HG03025 (cell line): ENCODE measurements around the gene SH3D19.
"Not testable (repeated sequence)": the region's sequence is repeated elsewhere in the genome, so short reads cannot be mapped to it uniquely, and the experiment has no call there.

ENCODE experiments used
- ATAC-seq: cut with Tn5 transposase; IDR thresholded peaks from one replicate; pipeline ENCODE4 v1.9.1; 2021; ENCODE audit warnings: mild to moderate bottlenecking, moderate library complexity; ENCODE audit not compliant: unreplicated experiment, low FRiP score

Gene SH3D19

DNA sequence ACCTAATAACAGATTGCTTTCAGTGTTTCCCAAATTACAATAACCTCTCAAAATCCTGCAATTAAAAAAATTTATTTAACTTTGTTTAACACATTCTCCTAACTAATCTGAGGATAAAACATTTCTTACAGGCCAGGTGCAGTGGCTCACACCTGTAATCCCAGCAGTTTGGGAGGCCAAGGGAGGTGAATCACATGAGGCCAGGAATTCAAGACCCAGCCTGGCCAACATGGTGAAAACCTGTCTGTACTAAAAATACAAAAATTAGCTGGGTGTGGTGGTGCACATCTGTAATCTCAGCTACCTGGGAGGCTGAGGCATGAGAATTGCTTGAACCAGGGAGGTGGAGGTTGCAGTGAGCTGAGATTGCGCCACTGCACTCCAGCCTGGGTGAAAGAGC lies 90.0 kb downstream of the SH3D19 start:
- ATAC-seq: not testable (repeated sequence)

DNA sequence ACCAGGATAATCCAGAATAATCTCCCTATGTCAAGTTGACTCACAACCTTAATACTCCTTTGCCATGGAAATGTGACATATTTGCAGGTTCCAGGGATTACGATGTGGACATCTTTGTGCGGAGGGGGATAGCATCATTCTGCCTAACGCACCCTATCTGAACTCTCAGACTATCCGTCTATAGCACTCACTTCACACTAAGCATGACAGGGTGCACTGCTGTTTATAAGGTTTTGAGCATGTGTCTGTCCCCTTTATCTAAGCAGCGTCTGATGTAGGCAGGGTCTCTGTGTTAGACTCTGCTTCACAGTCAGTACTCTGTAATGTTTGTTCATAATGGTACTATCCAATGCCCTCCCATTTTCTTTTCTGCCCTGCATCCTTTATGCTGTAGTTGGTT lies 91.8 kb downstream of the SH3D19 start:
- ATAC-seq: no peak

DNA sequence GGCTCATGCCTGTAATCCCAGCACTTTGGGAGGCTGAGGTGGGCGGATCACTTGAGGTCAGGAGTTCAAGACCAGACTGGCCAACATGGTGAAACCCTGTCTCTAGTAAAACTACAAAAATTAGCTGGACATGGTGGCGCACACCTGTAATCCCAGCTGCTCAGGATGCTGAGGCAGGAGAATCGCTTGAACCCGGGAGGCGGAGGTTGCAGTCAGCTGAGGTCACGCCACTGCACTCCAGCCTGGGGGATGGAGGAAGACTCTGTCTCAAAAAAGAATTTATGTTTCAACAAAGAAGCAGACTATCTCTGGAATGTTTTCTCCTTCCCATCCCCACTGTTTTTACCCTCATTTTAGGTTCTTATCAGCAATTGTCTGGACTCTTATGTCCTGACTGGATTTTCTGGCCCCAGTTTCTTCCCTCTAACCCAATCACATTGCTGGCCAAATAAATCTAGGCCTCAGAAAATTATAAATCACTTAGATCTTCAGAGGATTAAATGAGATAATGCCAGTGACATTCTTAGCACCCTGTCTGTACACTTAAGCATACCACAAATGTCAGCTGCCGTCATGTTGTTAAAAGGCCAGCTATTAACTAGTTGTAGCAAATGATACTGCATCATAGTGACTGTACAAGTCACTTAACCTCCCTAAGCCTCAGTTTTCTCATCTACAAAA lies 93.3 kb downstream of the SH3D19 start:
- no peak for ATAC-seq

DNA sequence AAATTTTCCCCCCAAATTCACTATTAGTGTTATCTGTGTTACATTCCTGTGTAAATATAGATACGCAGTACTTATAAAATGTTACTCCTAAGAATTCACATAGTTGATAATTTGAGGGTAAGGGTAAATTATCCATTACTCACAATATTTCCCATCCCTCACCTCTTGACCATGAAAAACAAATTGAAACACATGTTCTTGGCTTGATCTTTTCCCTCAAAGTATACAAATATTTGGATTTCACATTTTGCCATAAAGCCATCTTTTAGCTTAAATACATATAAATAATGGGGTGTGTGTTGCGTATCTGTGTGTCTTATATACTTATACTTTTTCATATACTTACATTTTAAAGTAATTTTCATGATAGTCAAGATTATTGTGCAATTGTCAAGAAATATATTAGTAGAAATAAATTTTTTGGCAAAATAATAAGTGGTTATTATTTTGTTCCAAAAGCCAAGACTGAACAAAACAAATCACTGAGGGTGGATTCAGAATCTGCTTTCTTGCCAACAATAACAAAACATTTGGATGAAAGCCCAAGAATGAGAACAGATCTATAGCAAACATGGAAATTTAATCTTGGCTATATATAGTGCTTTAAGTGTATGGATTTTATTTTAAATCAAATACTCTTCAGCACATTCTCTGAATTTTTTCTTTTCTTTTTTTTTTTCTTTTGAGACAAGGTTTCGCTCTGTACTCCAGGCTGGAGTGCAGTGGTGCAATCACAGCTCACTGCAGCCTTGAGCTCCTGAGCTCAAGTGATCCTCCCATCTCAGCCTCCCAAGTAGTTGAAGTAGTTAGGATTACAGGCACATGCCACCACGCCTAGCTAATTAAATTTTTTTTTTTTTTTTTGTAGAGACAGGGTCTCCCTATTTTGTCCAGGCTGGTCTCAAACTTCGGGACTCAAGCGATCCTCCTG lies 97.0 kb downstream of the SH3D19 start:
- no peak for ATAC-seq

DNA sequence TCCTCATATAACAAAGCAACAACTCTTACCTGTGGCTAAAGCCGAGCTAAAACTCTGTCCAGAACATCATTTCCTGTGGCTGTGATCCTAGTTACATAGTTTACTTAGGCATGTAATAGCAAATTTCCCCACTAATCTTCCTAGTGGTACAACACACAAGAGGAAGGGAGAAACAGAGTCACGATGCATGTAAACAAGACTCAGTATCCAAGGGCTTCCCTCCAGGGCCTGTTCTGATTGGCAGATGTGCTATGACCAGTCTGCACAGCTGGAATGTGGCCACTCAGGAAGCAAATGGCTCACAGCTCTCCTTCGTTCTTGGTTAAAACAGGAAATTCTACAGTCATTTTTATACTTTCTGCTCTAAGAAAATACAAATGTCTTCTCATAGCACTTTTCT lies 97.7 kb downstream of the SH3D19 start:
- no peak for ATAC-seq

DNA sequence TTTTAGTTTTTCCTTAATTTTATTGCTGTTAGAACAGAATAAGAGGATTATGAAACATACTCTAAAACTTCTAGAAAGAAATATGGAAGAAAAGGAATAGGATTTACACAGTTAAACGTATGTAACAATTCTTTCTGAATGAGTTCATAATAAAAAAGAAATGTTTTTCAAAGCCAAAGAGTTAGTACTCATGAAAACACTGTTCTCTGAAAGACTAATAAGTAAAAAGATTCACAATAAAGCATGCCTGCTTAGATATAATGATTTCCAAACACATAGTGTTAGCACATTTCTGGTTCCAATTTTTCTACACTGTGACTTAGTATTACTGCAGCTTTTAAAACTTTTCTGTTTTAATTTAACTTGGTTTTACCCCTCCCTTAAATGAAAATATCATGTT lies 98.2 kb downstream of the SH3D19 start:
- no peak for ATAC-seq

DNA sequence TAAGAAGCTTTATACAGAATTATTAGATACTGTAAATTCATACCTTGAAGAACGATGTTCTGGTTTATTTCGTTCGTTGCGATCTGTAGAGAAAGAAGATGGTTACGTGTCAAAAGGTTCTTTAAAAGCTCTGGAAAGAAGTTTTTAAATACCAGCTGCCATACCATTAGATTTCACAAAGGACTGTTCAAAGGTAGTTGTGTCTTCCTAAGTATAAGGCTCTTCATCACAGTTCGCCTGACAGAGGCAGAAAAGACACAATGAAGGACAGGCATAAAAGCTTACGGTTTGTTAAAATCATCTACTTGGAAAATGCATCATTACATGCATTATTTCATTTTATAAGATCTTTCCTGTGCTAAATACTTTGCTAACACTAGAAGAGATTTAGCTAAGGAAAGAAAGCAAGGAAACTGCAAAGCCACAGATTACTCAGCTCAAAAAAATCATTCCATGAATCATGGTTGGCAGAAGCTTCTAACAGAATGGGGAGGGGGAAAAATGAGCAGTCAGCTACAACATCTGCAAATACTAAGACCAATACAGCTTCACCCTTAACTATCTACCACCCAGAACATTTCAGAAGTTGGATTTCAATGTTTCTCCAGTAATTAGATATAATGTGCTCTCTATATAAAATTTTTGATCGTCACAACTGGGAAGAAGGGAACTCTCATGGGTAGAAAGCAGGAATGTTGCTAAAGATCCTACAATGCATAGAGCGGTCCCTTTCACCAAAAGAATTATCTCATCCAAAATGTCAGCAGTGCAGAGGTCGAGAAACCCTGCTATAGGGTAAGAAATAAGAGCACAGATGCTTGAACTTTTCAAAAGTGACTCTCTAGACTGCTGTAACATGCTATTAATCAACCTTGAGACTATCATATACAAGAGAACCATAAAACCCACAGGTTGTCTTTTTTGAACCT lies 99.1 kb downstream of the SH3D19 start:
- ATAC-seq: no peak

DNA sequence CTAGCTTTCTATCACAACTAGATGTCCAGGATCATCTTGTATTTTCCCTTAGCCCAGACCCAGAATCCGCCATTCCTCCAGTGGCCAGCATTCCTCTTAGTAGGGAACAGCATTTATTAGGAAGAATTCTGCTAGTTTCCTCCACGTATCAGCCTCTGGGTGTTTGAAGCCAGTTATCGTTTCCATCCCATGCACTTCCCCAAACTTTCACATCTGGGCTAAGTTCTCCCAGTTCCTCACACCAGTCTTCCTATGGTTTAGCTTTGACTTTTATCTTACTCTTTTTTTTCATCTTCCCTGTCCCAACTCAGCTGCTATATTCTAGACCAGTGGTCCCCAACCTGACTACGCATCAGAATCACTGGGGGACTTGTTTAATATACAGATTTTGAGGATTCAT lies 101.9 kb downstream of the SH3D19 start:
- no peak for ATAC-seq

DNA sequence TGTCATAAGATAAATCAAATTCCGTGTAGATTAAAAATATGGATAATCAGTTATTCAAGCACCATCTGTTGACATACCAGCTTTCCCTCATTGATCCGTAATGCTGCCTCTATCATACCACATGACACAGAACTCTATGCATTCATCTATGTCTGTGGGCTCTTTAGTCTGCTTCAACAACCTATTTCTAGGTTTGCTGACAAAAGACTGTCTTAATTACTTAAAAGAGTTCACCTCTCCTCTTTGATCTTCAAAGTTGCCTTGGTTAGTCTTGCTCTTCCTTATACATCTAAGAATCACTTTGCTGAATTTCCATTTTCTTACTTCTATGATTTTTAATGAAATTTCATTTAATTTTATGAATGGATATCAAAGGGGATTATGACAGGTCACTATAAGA lies 105.5 kb downstream of the SH3D19 start:
- ATAC-seq: no peak

DNA sequence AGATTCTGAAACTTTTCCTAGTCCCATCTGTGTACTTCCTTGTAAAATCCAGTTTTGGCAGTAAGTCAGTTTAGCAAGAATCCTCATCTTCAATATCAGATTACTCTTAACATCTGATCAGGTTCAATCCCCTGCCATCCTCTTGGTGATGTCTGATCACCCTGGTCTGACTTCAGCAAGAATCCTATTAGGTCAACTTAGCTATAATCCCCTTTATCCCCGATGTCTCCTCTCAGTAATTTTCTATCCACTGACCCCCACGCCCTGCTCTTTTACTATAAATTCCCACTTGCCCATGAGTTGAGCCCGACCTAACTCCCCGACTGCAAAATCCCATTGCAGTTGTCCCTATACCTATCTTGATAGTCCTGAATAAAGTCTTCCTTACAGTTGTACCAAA lies 106.3 kb downstream of the SH3D19 start:
- no peak for ATAC-seq

DNA sequence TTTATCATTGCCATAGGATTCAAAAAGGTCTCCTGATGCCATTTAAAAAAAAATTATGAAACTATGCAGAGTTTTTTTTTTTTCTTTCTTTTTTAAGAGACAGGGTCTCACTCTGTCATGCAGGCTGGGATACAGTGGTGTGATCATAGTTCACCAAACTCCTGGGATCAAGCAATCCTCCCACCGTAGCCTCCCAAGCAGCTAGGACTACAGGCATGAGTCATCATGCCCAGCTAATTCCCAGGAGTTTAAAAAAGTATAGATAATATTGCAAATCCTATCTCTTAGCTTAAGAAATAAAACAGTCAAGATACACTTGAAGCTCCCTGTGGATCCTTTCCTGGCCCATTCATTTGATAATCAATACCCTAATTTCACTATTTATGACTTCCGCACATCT lies 107.1 kb downstream of the SH3D19 start:
- ATAC-seq: no peak

DNA sequence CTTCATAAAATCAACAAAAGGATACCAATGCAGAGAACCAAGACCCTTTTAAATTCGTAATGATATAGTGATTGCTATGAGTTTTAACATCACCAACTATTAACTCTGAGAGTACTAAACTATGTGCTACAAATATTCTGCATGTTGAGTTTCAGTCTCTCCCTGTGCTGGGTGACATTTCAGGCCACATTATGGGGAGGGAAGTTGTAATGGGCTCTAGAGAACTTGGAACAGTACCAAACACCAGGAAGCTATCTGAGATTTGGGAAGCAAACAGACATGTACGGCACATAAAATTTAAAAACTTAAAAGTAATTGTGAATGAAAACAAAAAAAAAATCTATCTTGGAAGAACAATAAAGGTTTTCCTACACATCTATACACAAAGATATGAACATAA lies 108.1 kb downstream of the SH3D19 start:
- ATAC-seq: no peak

DNA sequence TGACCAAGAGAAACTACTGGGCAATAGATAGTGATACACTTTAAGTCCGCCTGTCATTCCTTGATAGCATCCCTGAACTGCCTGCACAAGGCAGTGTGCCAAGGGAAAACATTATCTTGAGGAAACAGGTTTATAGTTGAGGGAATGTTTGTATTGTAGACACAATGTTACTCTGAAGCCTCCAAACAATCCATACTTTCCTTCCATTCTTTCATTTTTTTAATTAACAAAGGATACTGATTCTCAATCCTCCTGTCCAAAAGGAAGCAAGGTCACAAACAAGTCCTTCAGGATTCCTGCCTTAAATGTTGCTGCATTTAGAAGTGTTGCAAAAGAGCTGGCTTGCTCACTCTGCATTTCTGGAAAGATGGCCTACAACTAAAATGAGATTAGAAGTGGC lies 110.1 kb downstream of the SH3D19 start:
- ATAC-seq: no peak

DNA sequence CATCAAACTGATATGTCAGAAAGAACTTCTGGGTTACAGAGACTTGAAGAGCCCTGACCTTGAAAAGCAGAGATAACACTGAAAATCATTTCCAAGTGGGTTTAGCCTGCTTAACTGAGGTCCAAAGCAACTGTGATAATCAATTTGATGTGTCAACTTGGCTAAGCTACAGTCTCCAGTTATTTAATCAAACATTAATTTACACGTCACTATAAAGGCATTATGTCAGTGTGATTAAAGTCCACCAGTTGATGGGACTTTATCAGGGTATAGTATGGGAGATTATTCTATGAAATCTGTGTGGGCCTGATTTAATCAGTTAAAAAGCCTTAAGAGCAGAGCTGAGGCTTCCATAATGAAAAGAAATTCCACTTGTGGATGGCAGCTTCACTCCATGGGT lies 117.5 kb downstream of the SH3D19 start:
- ATAC-seq: no peak

DNA sequence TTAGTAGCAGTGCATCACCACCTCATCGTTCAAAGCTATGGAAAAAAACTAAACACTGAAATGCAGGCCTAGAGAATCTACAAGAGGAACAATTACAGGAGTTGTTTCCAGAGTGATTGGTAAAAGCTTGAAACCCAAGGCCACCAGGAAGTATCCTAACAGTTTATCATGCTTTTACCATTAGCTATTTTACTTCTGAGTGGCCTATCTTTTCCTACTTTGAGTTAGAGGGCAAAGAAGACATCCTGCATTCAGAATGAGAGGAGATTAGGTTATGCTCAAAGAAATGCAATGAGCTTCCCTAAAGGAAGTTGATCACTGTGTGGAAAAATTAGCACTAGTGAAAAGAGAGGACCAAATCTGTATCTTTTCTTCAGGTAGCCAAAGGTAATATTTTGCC lies 118.2 kb downstream of the SH3D19 start:
- no peak for ATAC-seq

DNA sequence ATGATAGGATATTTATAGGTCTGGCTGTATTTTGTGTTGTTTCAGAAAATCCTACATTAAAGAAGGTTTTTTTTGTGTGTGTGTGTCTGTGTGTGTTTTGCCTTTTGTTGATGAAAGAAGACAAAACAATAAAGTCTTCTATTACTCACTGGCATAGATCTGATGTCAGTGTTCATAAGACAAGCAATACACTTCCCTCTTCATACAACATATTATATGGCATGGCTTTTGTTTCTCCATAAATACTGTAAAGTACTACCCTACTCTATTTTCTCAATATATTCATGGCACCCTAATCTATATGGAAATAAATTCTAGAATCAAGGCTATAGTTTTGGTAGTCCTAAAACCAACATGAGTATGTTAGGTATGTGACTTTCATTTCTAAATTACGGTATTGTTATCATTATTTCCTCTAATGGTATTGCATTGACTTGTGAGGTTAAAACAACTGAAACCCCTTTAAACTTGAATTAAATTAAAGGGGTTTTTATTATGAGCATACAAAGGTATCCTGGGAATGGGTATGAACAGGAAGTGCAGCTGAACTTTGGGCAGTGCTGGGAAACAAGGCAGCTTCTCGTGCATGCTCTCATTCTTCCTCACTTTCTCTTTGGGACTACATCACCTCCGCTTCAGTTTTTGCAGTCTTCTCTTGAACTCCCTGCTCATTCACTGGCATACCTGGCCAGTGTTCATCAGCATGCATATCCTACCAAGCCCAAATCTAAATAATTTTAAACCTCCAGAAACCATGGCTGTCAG lies 119.0 kb downstream of the SH3D19 start:
- ATAC-seq: no peak

DNA sequence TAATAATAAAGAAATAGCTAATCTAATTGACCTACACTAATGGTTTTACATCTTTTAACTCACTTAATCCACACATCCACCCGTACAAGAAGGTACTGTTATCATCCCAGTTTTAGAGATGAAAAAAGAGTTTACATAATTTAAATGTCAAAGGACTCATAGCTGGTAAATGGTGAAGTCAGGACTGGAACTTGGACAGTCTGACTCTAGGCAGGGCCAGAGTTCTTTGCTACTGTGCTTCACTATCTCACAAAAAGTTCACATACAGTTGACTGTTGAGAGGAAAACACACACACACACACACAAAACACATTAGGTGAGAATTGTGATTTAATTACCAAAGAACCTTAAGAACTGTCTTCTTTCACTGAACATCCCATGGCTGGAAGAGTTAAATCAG lies 119.7 kb downstream of the SH3D19 start:
- ATAC-seq: no peak

DNA sequence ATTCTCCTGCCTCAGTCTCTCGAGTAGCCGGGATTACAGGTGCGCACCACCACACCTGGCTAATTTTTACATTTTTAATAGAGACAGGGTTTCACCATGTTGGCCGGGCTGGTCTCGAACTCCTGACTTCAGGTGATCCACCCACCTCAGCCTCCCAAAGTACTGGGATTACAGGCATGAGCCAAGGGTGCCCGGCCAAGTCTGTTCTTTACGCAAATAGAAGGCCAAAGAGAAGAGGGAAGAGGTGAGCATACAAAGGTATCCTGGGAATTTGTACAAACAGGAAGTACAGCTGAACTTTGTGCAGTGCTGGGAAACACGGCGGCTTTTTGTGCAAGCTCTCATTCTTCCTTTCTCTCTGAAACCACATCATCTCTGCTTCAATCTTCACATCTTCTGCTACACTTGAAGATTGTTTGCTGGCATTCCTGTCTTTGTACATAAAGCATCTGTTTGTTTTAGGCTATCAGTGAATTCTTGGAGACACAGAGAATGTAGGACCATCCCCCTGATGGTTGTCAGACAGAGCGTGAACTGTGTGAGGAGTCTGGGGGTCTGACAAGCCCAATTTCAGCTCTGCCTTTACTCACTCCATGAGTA lies 120.4 kb downstream of the SH3D19 start:
- ATAC-seq: no peak

DNA sequence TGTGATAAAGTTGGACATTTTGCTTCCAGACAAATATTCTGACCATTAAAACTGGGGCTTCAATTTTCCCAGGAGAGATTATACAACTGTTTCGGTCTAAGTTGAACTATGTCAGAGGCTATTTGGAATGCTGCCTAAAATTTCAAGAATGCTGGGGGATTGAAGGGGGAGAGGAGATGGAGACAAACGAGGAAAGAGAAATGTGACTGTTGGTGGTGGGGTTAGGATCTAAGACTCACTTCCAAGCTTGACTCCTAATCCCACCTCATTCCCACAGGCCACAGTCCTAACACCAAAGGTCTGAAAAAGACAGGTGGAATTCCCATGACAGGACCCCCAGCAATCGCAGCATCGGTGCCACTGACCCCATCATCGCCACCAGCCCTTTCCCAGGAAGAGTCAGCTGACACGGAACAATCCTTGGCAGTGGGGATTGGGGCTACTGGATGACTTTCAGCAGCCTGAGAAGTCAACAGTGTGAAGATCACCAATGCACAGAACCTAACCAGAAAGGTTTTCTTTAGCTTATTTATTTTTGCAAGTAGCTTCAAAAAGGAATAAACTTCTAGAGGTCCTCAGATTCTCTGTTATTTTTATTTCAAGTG lies 122.5 kb downstream of the SH3D19 start:
- ATAC-seq: no peak
